GM12872 (cell line): ENCODE results near the gene NANP.

ENCODE experiments used
- TF ChIP-seq, protein P1 (sequence below): IDR thresholded peaks from 3 replicates; pipeline ENCODE4 v1.5.1; 2011; ENCODE audit warnings: low read depth, mild to moderate bottlenecking, low read length, moderate library complexity; ENCODE audit not compliant: insufficient read depth

The NANP gene

DNA sequence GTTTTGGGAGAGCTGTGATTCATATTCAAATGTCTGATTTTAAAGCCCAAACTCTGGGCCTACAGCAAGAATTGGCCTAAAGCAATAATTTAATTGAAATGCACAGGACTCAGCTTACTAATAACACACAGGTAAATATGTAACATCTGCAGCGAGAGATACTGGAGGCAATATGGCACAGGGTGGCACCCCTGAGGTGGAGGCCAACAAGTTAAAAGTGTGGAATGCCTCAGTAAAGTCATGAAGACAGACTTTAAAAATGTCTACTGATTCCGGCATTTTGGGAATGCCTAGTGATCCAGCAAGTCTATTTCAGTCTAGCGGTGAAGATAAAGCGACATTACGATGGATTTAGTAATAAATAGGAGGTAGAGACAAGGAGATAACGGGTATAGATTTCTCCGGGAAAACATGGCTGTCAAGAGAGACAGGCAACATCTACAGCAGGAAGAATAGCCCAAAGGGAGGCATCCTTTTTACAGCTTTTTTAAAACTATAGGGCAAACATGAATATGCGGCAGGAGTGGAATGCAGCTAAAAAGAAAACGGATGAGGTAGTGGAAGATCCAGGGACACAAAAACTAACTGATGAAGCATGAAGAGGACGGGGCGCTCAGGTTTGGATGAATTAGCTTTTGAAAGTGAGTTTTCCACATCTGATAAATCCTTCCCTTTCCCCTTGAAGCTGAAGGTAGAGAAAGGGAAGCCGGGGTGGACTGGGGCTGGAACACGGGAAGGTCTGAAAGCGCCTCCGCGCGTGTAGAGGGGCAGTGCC lies 1.2 kb downstream of the NANP start:
- TF ChIP-seq, protein P1, sequence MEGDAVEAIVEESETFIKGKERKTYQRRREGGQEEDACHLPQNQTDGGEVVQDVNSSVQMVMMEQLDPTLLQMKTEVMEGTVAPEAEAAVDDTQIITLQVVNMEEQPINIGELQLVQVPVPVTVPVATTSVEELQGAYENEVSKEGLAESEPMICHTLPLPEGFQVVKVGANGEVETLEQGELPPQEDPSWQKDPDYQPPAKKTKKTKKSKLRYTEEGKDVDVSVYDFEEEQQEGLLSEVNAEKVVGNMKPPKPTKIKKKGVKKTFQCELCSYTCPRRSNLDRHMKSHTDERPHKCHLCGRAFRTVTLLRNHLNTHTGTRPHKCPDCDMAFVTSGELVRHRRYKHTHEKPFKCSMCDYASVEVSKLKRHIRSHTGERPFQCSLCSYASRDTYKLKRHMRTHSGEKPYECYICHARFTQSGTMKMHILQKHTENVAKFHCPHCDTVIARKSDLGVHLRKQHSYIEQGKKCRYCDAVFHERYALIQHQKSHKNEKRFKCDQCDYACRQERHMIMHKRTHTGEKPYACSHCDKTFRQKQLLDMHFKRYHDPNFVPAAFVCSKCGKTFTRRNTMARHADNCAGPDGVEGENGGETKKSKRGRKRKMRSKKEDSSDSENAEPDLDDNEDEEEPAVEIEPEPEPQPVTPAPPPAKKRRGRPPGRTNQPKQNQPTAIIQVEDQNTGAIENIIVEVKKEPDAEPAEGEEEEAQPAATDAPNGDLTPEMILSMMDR = no peak

DNA sequence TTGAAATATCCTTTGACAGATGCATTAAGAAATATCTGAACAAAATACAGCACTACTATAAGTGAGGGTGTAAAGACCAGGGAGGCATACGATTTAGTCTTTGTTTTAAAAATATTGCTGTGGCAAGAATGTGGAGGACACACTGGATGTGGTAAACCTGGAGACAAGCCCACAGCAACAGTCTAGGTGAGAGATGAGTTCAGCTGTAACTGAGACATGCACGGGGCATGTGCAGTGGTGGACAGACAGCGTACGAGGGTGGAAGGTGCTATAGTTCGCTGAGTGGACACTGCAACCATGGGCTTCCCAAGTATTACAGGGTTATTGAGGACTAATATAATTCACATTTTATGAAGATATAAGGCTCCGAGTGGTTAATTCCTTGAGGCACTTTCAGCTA lies 1.8 kb downstream of the NANP start:
- TF ChIP-seq, protein P1 = no peak

DNA sequence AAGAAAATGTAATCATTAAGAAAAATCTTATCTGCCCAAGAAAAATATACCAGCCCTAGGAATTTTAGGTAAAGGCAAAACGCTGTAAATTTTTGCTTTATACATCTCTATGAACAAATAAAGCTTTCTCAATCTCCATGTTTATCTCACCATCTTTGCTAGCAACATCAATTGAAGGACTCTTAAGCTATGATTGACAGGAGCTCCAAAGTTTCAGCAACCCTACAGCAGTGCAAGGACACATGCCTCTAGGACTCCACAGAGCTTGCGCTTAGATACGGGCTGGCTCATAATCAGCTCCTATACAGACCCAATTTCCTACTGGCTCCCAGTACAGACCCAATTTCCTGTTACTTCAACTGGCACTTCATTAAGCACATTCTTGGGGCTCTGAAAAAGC lies 4.3 kb downstream of the NANP start:
- TF ChIP-seq, protein P1 = no peak

DNA sequence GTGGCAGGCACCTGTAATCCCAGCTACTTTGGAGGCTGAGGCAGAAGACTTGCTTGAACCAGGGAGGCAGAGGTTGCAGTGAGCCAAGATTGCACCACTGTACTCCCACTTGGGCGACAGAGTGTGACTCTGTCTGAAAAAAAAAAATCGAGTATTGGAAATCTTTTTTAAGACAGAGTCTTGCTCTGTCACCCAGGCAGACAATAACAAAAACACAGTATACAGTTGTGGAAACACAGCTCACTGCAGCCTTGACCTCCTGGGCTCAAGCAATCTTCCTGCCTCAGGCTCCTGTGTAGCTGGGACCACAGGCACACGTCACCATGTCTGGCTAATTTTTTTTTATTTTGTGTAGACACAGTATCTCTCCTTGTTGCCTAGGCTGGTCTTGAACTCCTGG lies 15.0 kb downstream of the NANP start:
- TF ChIP-seq, protein P1 = no peak

DNA sequence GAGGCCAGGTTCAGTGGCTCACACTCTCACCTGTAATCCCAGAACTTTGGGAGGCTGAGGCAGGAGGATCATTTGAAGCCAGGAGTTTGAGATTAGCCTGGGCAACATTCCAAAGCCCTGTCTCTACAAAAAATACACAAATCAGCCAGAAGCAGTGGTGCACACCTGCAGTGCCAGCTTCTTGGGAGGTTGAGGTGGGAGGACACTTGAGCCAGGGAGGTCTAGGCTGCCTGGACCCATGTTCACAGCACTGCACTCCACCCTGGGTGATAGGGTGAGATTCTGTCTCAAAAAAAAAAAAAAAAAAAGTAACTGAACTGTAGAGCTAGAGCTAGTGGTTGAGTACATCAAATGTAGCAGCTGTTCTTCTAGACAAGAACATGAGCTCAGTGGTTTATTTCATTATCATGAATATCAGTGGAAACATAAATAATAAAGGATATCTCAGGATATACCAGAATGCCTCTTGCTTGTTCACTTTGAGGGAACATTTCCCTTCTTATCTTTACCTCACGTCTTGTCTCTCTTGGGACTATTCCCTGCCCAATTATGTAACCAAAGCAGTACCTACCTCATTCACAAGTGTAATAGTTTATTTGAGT lies 17.6 kb downstream of the NANP start:
- TF ChIP-seq, protein P1 = no peak

DNA sequence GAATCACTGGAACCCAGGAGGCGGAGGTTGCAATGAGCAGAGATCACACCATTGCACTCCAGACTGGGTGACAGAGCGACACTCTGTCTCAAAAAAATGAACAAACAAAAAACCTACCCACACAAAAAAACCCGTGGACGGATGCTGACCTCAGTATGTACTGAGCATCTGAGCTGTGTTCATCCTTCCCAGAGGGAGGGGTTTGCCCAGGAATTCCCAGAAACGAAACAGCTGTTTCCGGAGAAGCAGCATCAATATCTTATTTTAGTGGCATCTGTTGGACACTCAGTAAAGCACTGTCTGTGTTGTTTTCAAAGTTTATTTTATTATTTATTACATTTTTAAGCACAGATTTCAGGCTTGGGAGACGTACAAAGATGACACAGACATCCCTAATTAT lies 18.7 kb downstream of the NANP start:
- TF ChIP-seq, protein P1 = no peak

DNA sequence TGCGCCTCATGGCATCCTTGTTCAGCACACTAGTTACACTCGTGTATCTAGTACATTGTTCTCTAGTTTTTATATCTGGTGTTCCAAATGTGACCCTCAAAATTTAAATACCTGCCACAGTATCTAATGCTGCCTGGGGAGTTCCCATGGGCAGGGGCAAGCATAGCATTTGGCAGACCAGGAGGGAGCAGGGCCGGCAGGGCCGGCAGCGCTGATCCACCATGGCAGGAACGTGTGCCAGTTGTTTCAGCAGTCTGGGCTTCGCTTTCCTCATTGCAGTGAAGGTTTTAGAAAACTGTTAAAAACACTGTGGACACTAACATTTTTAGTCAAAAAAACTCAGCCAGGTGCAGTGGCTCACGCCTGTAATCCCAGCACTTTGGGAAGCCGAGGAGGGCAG lies 19.2 kb downstream of the NANP start:
- TF ChIP-seq, protein P1 = no peak
